ENCODE results near the gene TBRG1. TPM values are rescaled to one million over a fixed set of nuclear protein-coding genes. Genes with fewer than 3 reads are reported as not detected.

Gene TBRG1
- total and polyA plus RNA-seq, 5 donors from 2014 or later: 30.3 to 60.7 (median 40.8) TPM

- peaks cover 0 to 1% (median 0%) of the 10 kb centered on the region in 7 donors for H3K9me3 Mint-ChIP-seq
- Histone ChIP-seq H3K36me3 (ENCODE audit: control insufficient read depth, insufficient read depth, low read length) (peaks cover 36% of the 10 kb centered on the region), H3K4me3 (ENCODE audit: low read depth, low read length) (no peak overlapping the region), H3K27me3 (ENCODE audit: control insufficient read depth, insufficient read depth, low read length) (no peaks in the 10 kb centered on the region), H3K4me1 (ENCODE audit: control insufficient read depth, insufficient read depth, low read length, poor library complexity, severe bottlenecking) (no peaks in the 10 kb centered on the region), H3K9me3 (ENCODE audit: control insufficient read depth in 2 of 2, low read length in 2 of 2) (no peaks in the 10 kb centered on the region), H3K27ac (ENCODE audit: insufficient read depth, low read length, poor library complexity, severe bottlenecking) (no peak overlapping the region)
- H3K4me3 Mint-ChIP-seq: no peak overlapping the region
- DNase-seq: no peak
- no peak for ATAC-seq (ENCODE audit: low read depth in 2 of 2)
- no peaks in the 10 kb centered on the region for H3K4me1 Mint-ChIP-seq
- H3K27ac Mint-ChIP-seq: peak overlapping the region in 1 of 3 donors; percentile 64
- peaks cover 26% of the 10 kb centered on the region for H3K36me3 Mint-ChIP-seq
- no peaks in the 10 kb centered on the region for H3K27me3 Mint-ChIP-seq
Observed at GRCh38 chr11:124639186-124639585, 16.5 kb downstream of the TBRG1 start.

- Histone ChIP-seq H3K27me3 (ENCODE audit: control insufficient read depth, insufficient read depth, low read length) (no peaks in the 10 kb centered on the region), H3K4me1 (ENCODE audit: control insufficient read depth, insufficient read depth, low read length, poor library complexity, severe bottlenecking) (no peaks in the 10 kb centered on the region), H3K9me3 (ENCODE audit: control insufficient read depth in 2 of 2, low read length in 2 of 2) (no peaks in the 10 kb centered on the region), H3K36me3 (ENCODE audit: control insufficient read depth, insufficient read depth, low read length) (peaks cover 25% of the 10 kb centered on the region), H3K27ac (ENCODE audit: insufficient read depth, low read length, poor library complexity, severe bottlenecking) (no peak overlapping the region), H3K4me3 (ENCODE audit: low read depth, low read length) (no peak overlapping the region)
- ATAC-seq (ENCODE audit: low read depth in 2 of 2) (no peak), DNase-seq (no peak)
- no peaks in the 10 kb centered on the region for H3K4me1 Mint-ChIP-seq
- no peak overlapping the region for H3K4me3 Mint-ChIP-seq
- H3K36me3 Mint-ChIP-seq: peaks cover 22% of the 10 kb centered on the region
- H3K27me3 Mint-ChIP-seq: no peaks in the 10 kb centered on the region
- peaks cover 0 to 1% (median 0%) of the 10 kb centered on the region in 7 donors for H3K9me3 Mint-ChIP-seq
- H3K27ac Mint-ChIP-seq: peak overlapping the region in 1 of 3 donors; percentile 22
Observed at GRCh38 chr11:124640666-124641065, 18.0 kb downstream of the TBRG1 start.

DNA sequence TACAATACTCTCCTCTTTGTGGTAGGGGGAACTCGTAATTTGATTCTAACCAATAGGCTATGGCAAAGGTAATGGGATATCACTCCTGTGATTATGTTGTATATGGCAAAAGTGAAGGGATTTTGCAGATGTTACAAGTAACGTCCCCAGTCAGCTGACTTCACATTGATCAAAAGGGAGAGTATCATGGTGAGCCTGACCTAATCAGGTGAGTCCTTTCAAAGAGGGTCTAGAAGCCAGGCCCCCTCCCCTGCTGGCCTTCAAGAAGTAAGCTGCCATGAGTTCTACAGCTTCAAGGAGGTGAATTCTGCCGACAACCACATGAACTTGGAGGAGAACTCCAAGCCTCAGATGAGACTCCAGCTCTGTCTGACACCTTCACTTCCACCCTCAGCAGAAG lies 20.0 kb downstream of the TBRG1 start:
- no peak for ATAC-seq (ENCODE audit: low read depth in 2 of 2)
- Mint-ChIP-seq H3K4me3 (no peak overlapping the region), H3K4me1 (no peaks in the 10 kb centered on the region), H3K27ac (no peak overlapping the region), H3K27me3 (no peaks in the 10 kb centered on the region), H3K36me3 (peaks cover 10% of the 10 kb centered on the region), H3K9me3 (no peaks in the 10 kb centered on the region)
- Histone ChIP-seq H3K36me3 (ENCODE audit: control insufficient read depth, insufficient read depth, low read length) (peaks cover 7% of the 10 kb centered on the region), H3K4me3 (ENCODE audit: low read depth, low read length) (no peak overlapping the region), H3K4me1 (ENCODE audit: control insufficient read depth, insufficient read depth, low read length, poor library complexity, severe bottlenecking) (no peaks in the 10 kb centered on the region), H3K9me3 (ENCODE audit: control insufficient read depth in 2 of 2, low read length in 2 of 2) (no peaks in the 10 kb centered on the region), H3K27me3 (ENCODE audit: control insufficient read depth, insufficient read depth, low read length) (no peaks in the 10 kb centered on the region), H3K27ac (ENCODE audit: insufficient read depth, low read length, poor library complexity, severe bottlenecking) (no peak overlapping the region)
- no peak for DNase-seq

GRCh38 chr11:124643042-124643604 lies 20.5 kb downstream of the TBRG1 start:
- H3K27me3 Mint-ChIP-seq: no peaks in the 10 kb centered on the region
- no peak overlapping the region for H3K27ac Mint-ChIP-seq
- no peaks in the 10 kb centered on the region for H3K27me3 ChIP-seq (ENCODE audit: control insufficient read depth, insufficient read depth, low read length)
- DNase-seq (no peak), ATAC-seq (ENCODE audit: low read depth in 2 of 2) (no peak)
- no peak overlapping the region for H3K4me3 Mint-ChIP-seq
- H3K9me3 Mint-ChIP-seq: no peaks in the 10 kb centered on the region
- H3K4me3 ChIP-seq (ENCODE audit: low read depth, low read length): no peak overlapping the region
- no peaks in the 10 kb centered on the region for H3K4me1 ChIP-seq (ENCODE audit: control insufficient read depth, insufficient read depth, low read length, poor library complexity, severe bottlenecking)
- H3K36me3 ChIP-seq (ENCODE audit: control insufficient read depth, insufficient read depth, low read length): peaks cover 3% of the 10 kb centered on the region
- peaks cover 10% of the 10 kb centered on the region for H3K36me3 Mint-ChIP-seq
- H3K4me1 Mint-ChIP-seq: no peaks in the 10 kb centered on the region
- no peak overlapping the region for H3K27ac ChIP-seq (ENCODE audit: insufficient read depth, low read length, poor library complexity, severe bottlenecking)
- H3K9me3 ChIP-seq (ENCODE audit: control insufficient read depth in 2 of 2, low read length in 2 of 2): no peaks in the 10 kb centered on the region

DNA sequence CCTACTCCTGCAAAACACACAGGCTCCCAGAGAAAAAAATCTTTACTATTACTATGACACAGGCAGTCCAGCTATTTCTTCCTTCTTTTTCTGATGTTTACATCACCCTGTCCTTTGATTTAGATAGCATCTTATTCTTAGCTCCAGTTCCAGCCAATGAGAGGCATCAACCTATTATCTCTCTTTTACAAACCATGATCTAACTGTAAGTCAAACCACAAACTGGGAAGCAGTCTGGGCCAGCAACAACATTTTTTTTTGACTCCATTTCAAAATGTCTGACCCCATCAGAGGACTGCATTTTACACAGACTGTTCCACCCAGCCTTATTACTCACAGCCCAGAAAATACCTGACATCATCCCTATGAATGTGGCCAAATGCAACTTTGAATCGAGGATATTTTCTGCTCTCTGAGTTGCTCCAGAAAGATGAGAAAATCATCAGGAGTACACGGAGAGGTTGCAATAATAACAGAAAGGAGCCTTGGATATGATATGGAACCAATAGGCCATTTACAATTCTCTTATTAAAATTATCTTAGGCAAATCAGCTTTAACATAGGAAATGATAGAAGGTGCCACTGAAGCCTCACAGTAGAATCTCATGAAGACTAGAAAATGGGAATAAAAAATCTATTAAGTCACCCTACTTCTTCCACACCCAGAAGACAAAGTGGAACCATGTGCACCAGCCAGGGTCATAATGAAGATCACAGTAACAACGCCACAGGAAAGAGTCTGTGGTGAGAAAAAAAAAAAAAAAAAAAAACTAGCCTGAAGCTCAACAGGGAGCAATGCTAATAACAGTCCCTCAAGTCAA lies 21.2 kb downstream of the TBRG1 start:
- no peaks in the 10 kb centered on the region for H3K36me3 ChIP-seq (ENCODE audit: control insufficient read depth, insufficient read depth, low read length)
- H3K36me3 Mint-ChIP-seq: peaks cover 8% of the 10 kb centered on the region
- no peak overlapping the region for H3K27ac Mint-ChIP-seq
- no peak overlapping the region for H3K4me3 ChIP-seq (ENCODE audit: low read depth, low read length)
- no peaks in the 10 kb centered on the region for H3K27me3 ChIP-seq (ENCODE audit: control insufficient read depth, insufficient read depth, low read length)
- no peaks in the 10 kb centered on the region for H3K9me3 ChIP-seq (ENCODE audit: control insufficient read depth in 2 of 2, low read length in 2 of 2)
- H3K9me3 Mint-ChIP-seq: no peaks in the 10 kb centered on the region
- no peaks in the 10 kb centered on the region for H3K4me1 ChIP-seq (ENCODE audit: control insufficient read depth, insufficient read depth, low read length, poor library complexity, severe bottlenecking)
- DNase-seq: no peak
- no peak overlapping the region for H3K4me3 Mint-ChIP-seq
- H3K4me1 Mint-ChIP-seq: no peaks in the 10 kb centered on the region
- H3K27me3 Mint-ChIP-seq: no peaks in the 10 kb centered on the region
- no peak for ATAC-seq (ENCODE audit: low read depth in 2 of 2)
- no peak overlapping the region for H3K27ac ChIP-seq (ENCODE audit: insufficient read depth, low read length, poor library complexity, severe bottlenecking)

GRCh38 chr11:124644426-124645280 lies 22.0 kb downstream of the TBRG1 start:
- H3K36me3 ChIP-seq (ENCODE audit: control insufficient read depth, insufficient read depth, low read length): no peaks in the 10 kb centered on the region
- H3K27ac ChIP-seq (ENCODE audit: insufficient read depth, low read length, poor library complexity, severe bottlenecking): no peak overlapping the region
- H3K27ac Mint-ChIP-seq: no peak overlapping the region
- H3K9me3 ChIP-seq (ENCODE audit: control insufficient read depth in 2 of 2, low read length in 2 of 2): no peaks in the 10 kb centered on the region
- DNase-seq (peak; percentile 5 to 34 (median 10)), ATAC-seq (ENCODE audit: low read depth in 2 of 2) (peak; percentile 58 to 64)
- H3K4me1 Mint-ChIP-seq: no peaks in the 10 kb centered on the region
- H3K4me3 ChIP-seq (ENCODE audit: low read depth, low read length): no peak overlapping the region
- H3K4me3 Mint-ChIP-seq: no peak overlapping the region
- no peaks in the 10 kb centered on the region for H3K4me1 ChIP-seq (ENCODE audit: control insufficient read depth, insufficient read depth, low read length, poor library complexity, severe bottlenecking)
- no peaks in the 10 kb centered on the region for H3K9me3 Mint-ChIP-seq
- H3K27me3 ChIP-seq (ENCODE audit: control insufficient read depth, insufficient read depth, low read length): no peaks in the 10 kb centered on the region
- H3K27me3 Mint-ChIP-seq: no peaks in the 10 kb centered on the region
- peaks cover 10% of the 10 kb centered on the region for H3K36me3 Mint-ChIP-seq

GRCh38 chr11:124646148-124646547 lies 23.5 kb downstream of the TBRG1 start:
- Histone ChIP-seq H3K36me3 (ENCODE audit: control insufficient read depth, insufficient read depth, low read length) (no peaks in the 10 kb centered on the region), H3K9me3 (ENCODE audit: control insufficient read depth in 2 of 2, low read length in 2 of 2) (no peaks in the 10 kb centered on the region), H3K4me3 (ENCODE audit: low read depth, low read length) (no peak overlapping the region), H3K4me1 (ENCODE audit: control insufficient read depth, insufficient read depth, low read length, poor library complexity, severe bottlenecking) (no peaks in the 10 kb centered on the region), H3K27ac (ENCODE audit: insufficient read depth, low read length, poor library complexity, severe bottlenecking) (no peak overlapping the region), H3K27me3 (ENCODE audit: control insufficient read depth, insufficient read depth, low read length) (no peaks in the 10 kb centered on the region)
- peaks cover 10% of the 10 kb centered on the region for H3K36me3 Mint-ChIP-seq
- ATAC-seq (ENCODE audit: low read depth in 2 of 2) (no peak), DNase-seq (no peak)
- no peak overlapping the region for H3K27ac Mint-ChIP-seq
- H3K27me3 Mint-ChIP-seq: no peaks in the 10 kb centered on the region
- no peaks in the 10 kb centered on the region for H3K9me3 Mint-ChIP-seq
- no peaks in the 10 kb centered on the region for H3K4me1 Mint-ChIP-seq
- H3K4me3 Mint-ChIP-seq: no peak overlapping the region
